Vagina (tissue), 2 donors: ENCODE measurements around the gene LMO7.

ENCODE experiments used
- POLR2AphosphoS5 ChIP-seq, 2 donors: sonication (generic); formaldehyde crosslinking; IDR thresholded peaks; one replicate each; pipeline ENCODE4 v1.9.0; 2017; ENCODE audit warnings: antibody characterized with exemption in 2 of 2, mild to moderate bottlenecking in 2 of 2, low read depth in 1 of 2; ENCODE audit not compliant: insufficient read depth in 1 of 2
- TF ChIP-seq, protein P1 (sequence below), 3 experiments: fragments of 450-650 bp in 2 of 3; fragments of 200-600 bp in 1 of 3; sonication (generic) in 1 of 3; IDR thresholded peaks; one replicate each; pipeline ENCODE4 v1.5.1; 2017 to 2019; ENCODE audit warnings: antibody characterized with exemption in 3 of 3, mild to moderate bottlenecking in 2 of 3, moderate library complexity in 2 of 3

DNA sequence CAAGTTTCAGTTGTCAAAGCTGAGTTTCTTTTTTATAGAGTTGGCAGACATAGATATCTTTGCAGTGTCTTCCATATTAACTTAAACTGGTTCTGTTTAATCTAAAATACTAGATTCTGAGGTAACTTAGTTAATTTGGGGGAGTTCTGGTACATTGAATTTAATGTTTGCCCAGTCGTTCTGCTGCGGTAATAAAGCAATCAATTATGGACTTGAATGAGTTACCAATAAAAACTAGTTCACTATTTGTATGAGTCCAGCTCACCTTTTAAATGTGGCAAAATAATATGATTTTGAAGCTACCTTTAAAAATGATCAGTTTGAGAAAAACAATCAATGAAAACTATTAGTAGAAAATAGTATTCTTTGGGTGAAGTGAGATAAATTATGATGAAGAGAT lies 90.2 kb downstream of the LMO7 start:
- TF ChIP-seq, protein P1, sequence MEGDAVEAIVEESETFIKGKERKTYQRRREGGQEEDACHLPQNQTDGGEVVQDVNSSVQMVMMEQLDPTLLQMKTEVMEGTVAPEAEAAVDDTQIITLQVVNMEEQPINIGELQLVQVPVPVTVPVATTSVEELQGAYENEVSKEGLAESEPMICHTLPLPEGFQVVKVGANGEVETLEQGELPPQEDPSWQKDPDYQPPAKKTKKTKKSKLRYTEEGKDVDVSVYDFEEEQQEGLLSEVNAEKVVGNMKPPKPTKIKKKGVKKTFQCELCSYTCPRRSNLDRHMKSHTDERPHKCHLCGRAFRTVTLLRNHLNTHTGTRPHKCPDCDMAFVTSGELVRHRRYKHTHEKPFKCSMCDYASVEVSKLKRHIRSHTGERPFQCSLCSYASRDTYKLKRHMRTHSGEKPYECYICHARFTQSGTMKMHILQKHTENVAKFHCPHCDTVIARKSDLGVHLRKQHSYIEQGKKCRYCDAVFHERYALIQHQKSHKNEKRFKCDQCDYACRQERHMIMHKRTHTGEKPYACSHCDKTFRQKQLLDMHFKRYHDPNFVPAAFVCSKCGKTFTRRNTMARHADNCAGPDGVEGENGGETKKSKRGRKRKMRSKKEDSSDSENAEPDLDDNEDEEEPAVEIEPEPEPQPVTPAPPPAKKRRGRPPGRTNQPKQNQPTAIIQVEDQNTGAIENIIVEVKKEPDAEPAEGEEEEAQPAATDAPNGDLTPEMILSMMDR (IDR thresholded peaks at IDR 0.05), result no peak
- TF ChIP-seq POLR2AphosphoS5 (IDR thresholded peaks at IDR 0.05; ENCODE audit: insufficient read depth in 1 of 2, low read depth in 1 of 2), result no peak
